ENCODE data around the gene ERP29. TPM values are rescaled to one million over a fixed set of nuclear protein-coding genes. Genes with fewer than 3 reads are reported as not detected.

Gene ERP29
- total and polyA plus RNA-seq, 7 donors = 15.3 to 38.7 (median 24.3) TPM

DNA sequence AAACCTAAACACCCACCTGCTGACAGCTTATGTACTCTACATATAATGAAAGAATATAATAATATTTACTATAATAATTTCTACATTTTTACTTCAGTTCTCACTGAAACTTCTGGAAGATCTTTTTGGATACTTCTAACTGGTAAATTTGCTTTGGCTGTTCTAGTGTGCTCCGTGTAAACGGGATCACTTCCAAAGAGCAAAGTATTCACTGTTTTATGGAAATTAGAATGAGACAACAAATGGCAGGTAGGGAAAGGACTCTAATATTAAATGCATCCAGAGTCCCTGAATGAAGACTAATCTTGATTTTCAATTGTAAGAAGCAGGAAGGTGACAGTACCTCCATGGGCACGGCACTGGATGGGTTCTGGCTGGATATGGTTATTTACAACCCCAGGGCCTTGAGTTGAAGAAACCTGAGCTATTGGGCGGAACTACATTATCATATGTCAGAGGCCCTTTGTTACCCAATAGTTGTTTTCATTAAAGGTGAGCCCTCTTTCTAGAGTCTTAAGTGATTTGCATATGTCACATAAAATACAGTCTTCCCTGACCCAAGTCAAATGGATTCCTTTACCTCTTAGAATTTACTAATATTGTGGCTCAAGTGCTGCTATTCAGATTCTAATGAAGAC, 10.7 kb downstream of the ERP29 start:
- H3K27me3 ChIP-seq (ENCODE audit: insufficient read depth in 3 of 3, low read length in 2 of 3) = no peaks in the 10 kb centered on the region
- no peak overlapping the region for H3K4me3 ChIP-seq
- 58 to 88% (median 73%) methylated on average over 4 of the region's 4 CpGs for WGBS, 3 donors
- TF ChIP-seq, protein P1, sequence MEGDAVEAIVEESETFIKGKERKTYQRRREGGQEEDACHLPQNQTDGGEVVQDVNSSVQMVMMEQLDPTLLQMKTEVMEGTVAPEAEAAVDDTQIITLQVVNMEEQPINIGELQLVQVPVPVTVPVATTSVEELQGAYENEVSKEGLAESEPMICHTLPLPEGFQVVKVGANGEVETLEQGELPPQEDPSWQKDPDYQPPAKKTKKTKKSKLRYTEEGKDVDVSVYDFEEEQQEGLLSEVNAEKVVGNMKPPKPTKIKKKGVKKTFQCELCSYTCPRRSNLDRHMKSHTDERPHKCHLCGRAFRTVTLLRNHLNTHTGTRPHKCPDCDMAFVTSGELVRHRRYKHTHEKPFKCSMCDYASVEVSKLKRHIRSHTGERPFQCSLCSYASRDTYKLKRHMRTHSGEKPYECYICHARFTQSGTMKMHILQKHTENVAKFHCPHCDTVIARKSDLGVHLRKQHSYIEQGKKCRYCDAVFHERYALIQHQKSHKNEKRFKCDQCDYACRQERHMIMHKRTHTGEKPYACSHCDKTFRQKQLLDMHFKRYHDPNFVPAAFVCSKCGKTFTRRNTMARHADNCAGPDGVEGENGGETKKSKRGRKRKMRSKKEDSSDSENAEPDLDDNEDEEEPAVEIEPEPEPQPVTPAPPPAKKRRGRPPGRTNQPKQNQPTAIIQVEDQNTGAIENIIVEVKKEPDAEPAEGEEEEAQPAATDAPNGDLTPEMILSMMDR (IDR thresholded peaks at IDR 0.05) = no peak
- intact Hi-C loops (cut with DNase I) = no loop called here
- H3K9me3 ChIP-seq = no peaks in the 10 kb centered on the region
- no peak overlapping the region for H3K27ac ChIP-seq
- no peak for DNase-seq
- no peak for ATAC-seq
- peaks cover 3% of the 10 kb centered on the region for H3K4me1 ChIP-seq
- H3K36me3 ChIP-seq (ENCODE audit: insufficient read depth in 1 of 2, low read depth in 1 of 2) = peaks cover 7 to 83% of the 10 kb centered on the region in 2 donors

DNA sequence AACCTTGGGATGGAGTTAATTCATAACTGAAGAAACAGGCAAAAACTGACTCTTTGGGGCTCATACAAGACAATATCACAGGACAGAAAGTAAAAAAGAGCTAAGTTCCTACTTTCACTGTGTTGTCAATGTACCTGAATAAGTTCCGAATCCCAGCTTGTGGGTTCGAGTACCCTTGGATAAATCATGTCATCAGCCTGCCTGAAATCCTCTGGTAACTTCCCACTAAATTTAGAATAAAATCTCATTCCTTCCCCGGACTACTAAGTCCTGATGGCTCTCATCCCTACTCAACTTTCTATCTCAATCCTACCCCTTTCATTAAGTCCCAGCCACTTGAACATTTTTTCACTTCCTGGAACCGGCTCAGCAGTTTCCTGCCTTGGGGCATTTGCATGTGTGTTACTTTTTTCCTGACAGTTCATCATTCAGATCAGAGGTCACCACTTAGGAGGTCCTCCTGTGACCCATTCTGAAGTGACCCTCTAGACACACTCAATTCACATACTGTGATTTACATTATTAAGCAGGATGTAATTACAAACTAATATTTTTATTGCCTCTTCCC, 12.7 kb downstream of the ERP29 start:
- intact Hi-C loops (cut with DNase I) = no loop called here
- Histone ChIP-seq H3K27ac (no peak overlapping the region), H3K36me3 (ENCODE audit: insufficient read depth in 1 of 2, low read depth in 1 of 2) (peaks cover 11 to 92% of the 10 kb centered on the region in 2 donors)

DNA sequence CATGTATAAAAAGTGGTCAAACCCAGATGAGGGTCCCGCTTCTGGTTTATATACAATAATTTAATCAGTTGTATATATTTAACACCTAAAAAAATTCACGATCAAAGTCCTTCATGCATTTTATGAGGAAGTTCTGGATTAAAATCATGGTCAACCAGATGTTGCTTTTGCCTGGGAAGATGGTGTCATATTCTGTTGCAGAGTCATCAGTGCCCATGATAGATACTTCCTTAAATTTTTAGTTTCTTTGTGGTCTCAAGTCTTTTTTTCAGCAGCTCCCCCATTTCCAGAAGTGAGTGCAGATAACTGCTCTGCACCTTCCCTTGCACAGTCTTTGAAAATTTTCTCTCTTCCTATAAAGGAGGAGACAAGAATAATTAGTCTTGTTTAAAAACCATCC, 16.1 kb downstream of the ERP29 start:
- Histone ChIP-seq H3K27ac (no peak overlapping the region), H3K4me1 (no peaks in the 10 kb centered on the region), H3K36me3 (ENCODE audit: insufficient read depth in 1 of 2, low read depth in 1 of 2) (peaks cover 14 to 94% of the 10 kb centered on the region in 2 donors), H3K9me3 (no peaks in the 10 kb centered on the region), H3K27me3 (ENCODE audit: insufficient read depth in 3 of 3, low read length in 2 of 3) (no peaks in the 10 kb centered on the region), H3K4me3 (no peak overlapping the region)
- intact Hi-C loops (cut with DNase I) = no loop called here
- no peak for ATAC-seq
- no peak for DNase-seq
- WGBS, 3 donors = 91 to 97% (median 94%) methylated on average over 2 of the region's 2 CpGs
- TF ChIP-seq, protein P1 (IDR thresholded peaks at IDR 0.05) = no peak

More for the DNA sequence above, 12.7 kb downstream of the ERP29 start:
- TF ChIP-seq, protein P1 (IDR thresholded peaks at IDR 0.05) = no peak
- Histone ChIP-seq H3K27me3 (ENCODE audit: insufficient read depth in 3 of 3, low read length in 2 of 3) (no peaks in the 10 kb centered on the region), H3K4me1 (no peaks in the 10 kb centered on the region), H3K4me3 (no peak overlapping the region), H3K9me3 (no peaks in the 10 kb centered on the region)
- no peak for ATAC-seq
- DNase-seq = no peak
- 57 to 61% (median 59%) methylated on average over 4 of the region's 4 CpGs for WGBS, 3 donors

DNA sequence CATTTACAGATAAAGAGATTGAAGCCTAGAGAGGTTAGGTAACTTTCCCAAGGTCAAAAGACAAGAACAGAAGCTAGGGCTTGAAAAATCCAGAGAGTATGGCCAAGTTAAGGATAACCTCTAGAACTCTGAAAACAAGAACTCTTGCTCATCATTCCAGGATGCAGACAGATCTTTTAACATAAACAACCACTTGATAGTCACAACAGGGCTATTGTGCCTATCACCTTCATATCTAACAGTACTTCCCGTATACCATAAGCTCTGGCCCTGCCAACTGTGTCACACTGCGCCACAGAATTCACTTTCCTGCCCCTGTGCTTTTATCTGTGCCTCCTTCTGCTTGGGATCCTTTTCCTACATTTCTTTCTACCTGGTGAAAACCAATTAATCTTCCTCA, 18.2 kb downstream of the ERP29 start:
- Histone ChIP-seq H3K27me3 (ENCODE audit: insufficient read depth in 3 of 3, low read length in 2 of 3) (no peaks in the 10 kb centered on the region), H3K4me1 (no peaks in the 10 kb centered on the region), H3K4me3 (no peak overlapping the region), H3K27ac (no peak overlapping the region), H3K36me3 (ENCODE audit: insufficient read depth in 1 of 2, low read depth in 1 of 2) (peaks cover 13 to 99% of the 10 kb centered on the region in 2 donors), H3K9me3 (no peaks in the 10 kb centered on the region)
- TF ChIP-seq, protein P1 (IDR thresholded peaks at IDR 0.05) = no peak
- ATAC-seq (no peak), DNase-seq (no peak)
- 89 to 94% (median 92%) methylated on average over 2 of the region's 2 CpGs for WGBS, 3 donors
- intact Hi-C loops (cut with DNase I) = loop anchor here in 1 of 2 donors (10.0 kb wide), 1 partner anchor 203 kb away; no protein-coding TSS in a partner anchor
